ENCODE data around the gene MATK. TPM values are rescaled to one million over a fixed set of nuclear protein-coding genes. Genes with fewer than 3 reads are reported as not detected.
A peak's percentile ranks its signal among the peaks of the same experiment; 100 is the strongest.

MATK gene
- total RNA-seq, 2 experiments from 2014 or later = 29.4 to 31.8 TPM

DNA sequence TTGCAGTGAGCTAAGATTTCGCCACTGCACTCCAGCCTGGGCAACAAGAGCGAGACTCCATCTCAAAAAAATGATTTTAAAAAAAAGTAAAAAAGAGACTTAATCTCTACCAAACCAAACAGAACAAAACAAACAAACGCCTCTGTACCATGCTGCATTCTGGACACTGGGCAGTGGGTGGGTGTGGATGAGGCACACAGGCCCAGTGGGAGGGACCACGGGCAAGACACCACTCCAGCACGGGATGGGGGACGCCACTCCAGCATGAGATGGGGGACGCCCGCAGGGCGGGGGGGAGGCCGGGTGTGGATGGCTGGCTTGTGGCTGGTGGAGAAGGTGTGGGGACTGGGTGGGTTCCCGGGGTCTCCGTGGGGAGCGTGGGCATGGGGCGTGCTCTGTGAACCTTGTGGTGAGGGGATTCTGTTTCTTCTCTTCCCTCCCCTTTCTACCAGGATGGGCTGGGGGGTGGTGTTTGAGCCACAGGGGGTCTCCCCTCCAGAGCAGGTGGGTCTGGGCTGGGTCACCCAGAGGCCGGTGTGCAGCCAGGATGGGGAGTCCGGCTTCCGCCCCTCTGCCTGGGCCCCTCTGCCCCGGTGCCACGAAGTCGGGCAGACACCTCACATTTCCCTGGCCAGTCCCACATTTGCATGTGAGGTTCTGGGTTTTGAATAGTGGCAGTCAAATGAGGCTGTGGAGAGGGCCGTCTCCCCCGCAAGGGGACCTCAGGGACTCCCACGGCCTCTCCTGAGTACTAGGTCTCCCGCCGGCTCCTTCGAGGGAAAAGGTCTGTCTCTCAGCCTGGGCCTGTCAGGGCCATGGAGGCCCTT lies 23.9 kb upstream of the MATK start:
- H3K27ac Mint-ChIP-seq = no peak overlapping the region
- H3K4me3 Mint-ChIP-seq = no peak overlapping the region
- no peaks in the 10 kb centered on the region for H3K27me3 Mint-ChIP-seq
- H3K36me3 Mint-ChIP-seq = peaks cover 2% of the 10 kb centered on the region
- DNase-seq = no peak
- H3K4me1 Mint-ChIP-seq = peaks cover 33% of the 10 kb centered on the region
- POLR2A ChIA-PET = no interaction called here
- no peak for ATAC-seq (ENCODE audit: low read depth)
- H3K9me3 Mint-ChIP-seq = peaks cover 2% of the 10 kb centered on the region

DNA sequence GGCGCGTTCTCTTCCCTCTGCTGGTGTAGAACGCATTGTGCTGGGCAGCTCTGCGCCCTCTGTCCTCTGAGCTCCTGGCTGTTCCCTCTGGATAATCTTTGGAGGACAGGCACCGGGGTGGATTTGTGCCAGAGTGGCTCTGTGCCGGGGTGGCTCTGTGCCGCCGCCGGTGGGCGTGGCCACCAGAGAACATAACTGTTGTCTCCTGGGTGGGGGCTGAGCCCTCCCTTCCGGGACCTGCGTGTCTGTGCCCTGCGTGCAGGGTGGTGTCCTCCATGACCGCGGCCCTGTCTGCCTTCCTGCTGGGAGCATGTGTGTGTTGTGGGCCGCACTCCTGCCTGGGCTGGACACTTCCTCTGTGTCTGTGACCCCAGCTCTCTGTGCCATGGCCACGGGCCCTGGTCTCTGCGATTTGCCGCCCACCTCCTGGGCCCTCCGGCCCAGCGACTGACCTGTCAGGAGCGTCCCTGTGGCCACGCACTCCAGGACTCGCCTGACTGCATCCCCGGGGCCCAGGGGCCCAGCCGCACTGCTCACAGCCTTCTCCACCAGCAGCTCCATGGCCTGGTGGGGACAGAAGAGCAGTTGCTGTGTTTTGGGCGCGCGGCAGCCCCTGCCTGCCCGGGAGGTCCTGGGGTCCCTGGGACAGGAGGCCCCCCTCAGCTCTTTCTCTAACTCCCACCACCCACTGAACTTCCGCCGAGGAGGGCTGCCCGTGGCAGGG lies 22.4 kb upstream of the MATK start:
- POLR2A ChIA-PET = interaction anchor here (1.0 kb wide), 1 partner anchor 46 kb away, joined by 3 read pairs; no protein-coding TSS in a partner anchor
- DNase-seq = no peak
- H3K36me3 Mint-ChIP-seq = no peaks in the 10 kb centered on the region
- H3K4me1 Mint-ChIP-seq = peaks cover 24% of the 10 kb centered on the region
- H3K27ac Mint-ChIP-seq = no peak overlapping the region
- no peaks in the 10 kb centered on the region for H3K27me3 Mint-ChIP-seq
- ATAC-seq (ENCODE audit: low read depth) = no peak
- H3K9me3 Mint-ChIP-seq = peaks cover 2% of the 10 kb centered on the region
- H3K4me3 Mint-ChIP-seq = no peak overlapping the region

DNA sequence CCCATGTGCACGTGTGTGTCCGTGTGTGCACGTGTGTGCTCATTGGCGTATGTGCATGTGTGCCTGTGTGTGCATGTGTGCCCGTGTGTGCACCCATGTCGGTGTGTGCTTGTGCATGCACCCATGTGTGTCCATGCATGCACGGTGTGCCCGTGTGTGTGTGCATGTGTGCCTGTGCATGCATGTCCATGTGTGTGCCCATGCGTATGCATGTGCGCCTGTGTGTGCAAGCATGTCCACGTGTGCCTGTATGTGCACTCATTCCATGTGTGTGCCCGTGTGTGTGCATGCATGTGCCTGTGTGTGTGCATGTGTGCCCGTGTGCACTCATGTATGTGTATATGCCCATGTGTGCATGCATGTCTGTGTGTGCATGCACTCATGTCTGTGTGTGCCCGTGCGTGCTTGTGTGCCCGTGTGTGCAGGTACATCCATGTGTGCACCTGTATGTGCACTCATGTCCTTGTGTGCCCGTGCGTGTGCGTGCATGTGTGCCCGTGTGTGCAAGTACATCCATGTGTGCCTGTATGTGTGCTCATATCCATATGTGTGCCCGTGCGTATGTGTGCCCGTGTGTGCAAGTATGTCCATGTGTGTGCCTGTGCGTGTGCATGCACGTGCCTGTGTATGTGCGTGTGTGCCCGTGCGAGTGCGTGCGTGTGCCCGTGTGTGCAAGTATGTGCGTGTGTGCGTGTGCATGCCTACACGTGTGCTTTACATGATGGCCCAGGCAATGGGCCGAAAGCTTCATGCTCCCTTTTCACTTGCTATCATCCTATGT lies 21.6 kb upstream of the MATK start:
- DNase-seq = no peak

DNA sequence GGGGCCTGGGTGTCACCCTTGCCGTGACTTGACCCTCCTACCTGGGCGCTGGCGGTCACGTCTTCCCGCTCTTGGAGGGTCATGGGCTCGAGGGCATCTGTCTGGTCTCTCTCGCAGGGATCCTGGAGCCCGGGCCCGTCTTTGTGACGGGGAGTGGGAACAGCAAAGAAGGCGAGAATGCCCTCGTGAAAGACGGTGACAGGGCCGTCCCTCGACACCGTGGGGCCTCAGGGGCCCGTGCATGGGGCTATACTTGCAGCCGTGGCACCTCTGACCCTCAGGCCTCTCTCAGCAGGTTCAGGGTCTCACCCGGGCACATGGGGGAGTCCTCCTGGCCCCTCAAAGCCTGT lies 20.9 kb upstream of the MATK start:
- DNase-seq (no peak), ATAC-seq (ENCODE audit: low read depth) (no peak)
- Mint-ChIP-seq H3K27ac (no peak overlapping the region), H3K27me3 (no peaks in the 10 kb centered on the region), H3K36me3 (no peaks in the 10 kb centered on the region), H3K9me3 (peaks cover 2% of the 10 kb centered on the region), H3K4me3 (no peak overlapping the region), H3K4me1 (peaks cover 14% of the 10 kb centered on the region)
- POLR2A ChIA-PET = no interaction called here

More for the DNA sequence above, 21.6 kb upstream of the MATK start:
- POLR2A ChIA-PET = interaction anchor here (1.0 kb wide), 1 partner anchor 45 kb away, joined by 3 read pairs; no protein-coding TSS in a partner anchor
- Mint-ChIP-seq H3K4me1 (peaks cover 21% of the 10 kb centered on the region), H3K27me3 (no peaks in the 10 kb centered on the region), H3K4me3 (no peak overlapping the region), H3K9me3 (peaks cover 2% of the 10 kb centered on the region), H3K36me3 (no peaks in the 10 kb centered on the region), H3K27ac (no peak overlapping the region)
- ATAC-seq (ENCODE audit: low read depth) = no peak

DNA sequence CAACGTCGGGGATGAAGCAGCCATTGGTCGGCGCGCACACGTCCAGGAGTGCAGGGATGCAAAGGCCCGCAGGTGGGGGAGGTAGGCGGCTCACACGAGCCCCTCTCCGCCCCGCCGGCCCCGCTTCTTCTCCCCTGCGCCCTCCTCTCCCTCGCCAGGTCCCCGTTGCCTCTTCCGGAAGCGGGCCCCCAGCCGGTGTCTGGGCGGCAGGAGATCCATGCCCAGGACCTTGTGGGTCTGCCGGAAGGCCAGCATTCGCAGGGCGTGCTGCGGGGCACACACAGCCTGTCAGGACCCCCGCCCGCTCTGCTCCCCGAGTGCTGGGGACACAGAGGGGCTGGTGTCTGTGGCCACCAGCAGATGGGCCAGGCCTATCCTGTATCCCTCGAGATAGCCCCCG lies 19.7 kb upstream of the MATK start:
- POLR2A ChIA-PET = no interaction called here
- Mint-ChIP-seq H3K4me1 (peaks cover 19% of the 10 kb centered on the region), H3K4me3 (no peak overlapping the region), H3K27ac (no peak overlapping the region), H3K9me3 (peaks cover 2% of the 10 kb centered on the region), H3K27me3 (no peaks in the 10 kb centered on the region), H3K36me3 (no peaks in the 10 kb centered on the region)
- no peak for ATAC-seq (ENCODE audit: low read depth)
- no peak for DNase-seq

DNA sequence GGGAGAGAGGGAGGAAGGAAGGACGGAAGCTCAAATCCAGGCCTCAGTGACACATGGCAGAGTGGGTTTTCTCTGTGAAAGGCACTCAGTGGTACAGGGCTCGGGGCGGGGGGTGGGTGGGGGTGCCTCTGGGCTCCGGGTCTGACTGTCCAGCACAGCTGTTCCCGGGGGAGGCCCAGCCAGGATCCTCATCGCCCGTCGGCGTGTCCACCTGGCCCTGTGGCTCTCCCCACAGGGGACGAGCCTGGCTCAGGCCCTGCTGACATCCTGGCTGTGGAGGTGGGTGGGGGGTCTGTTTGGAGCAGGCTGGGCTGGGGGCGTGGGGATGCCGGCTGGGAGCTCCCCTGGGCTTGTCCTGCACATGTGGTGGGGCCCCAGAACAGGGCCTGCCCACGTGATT lies 18.2 kb upstream of the MATK start:
- Mint-ChIP-seq H3K9me3 (peaks cover 2% of the 10 kb centered on the region), H3K36me3 (no peaks in the 10 kb centered on the region), H3K4me1 (peaks cover 23% of the 10 kb centered on the region), H3K27me3 (no peaks in the 10 kb centered on the region), H3K27ac (no peak overlapping the region), H3K4me3 (no peak overlapping the region)
- POLR2A ChIA-PET = interaction anchor here (1.7 kb wide), 1 partner anchor 8 kb away, joined by 6 read pairs; no protein-coding TSS in a partner anchor
- DNase-seq (no peak), ATAC-seq (ENCODE audit: low read depth) (no peak)

DNA sequence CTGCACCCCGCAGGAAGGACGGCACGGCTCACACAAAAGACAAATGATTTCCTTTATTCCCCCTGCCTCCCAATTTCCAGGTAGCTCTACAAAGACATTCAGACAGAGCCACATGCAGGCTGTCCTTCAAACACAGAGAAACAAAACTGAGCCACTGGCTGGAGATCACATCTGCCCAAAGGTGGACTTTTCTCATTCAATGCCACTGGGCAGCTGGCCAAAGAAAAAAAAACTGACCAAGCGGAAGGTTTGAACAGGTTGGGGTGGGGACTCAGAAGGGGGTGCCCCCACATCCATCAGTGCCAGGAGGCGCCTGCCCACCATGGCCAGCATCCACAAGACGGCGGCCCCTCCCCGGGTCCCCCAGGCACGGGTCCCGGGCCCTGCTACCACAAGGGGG lies 17.8 kb upstream of the MATK start:
- H3K4me3 Mint-ChIP-seq = no peak overlapping the region
- peaks cover 26% of the 10 kb centered on the region for H3K4me1 Mint-ChIP-seq
- ATAC-seq (ENCODE audit: low read depth) (no peak), DNase-seq (no peak)
- H3K36me3 Mint-ChIP-seq = no peaks in the 10 kb centered on the region
- H3K9me3 Mint-ChIP-seq = peaks cover 2% of the 10 kb centered on the region
- POLR2A ChIA-PET = interaction anchor here (1.7 kb wide), 1 partner anchor 9 kb away, joined by 6 read pairs; no protein-coding TSS in a partner anchor
- no peak overlapping the region for H3K27ac Mint-ChIP-seq
- peaks cover 2% of the 10 kb centered on the region for H3K27me3 Mint-ChIP-seq

DNA sequence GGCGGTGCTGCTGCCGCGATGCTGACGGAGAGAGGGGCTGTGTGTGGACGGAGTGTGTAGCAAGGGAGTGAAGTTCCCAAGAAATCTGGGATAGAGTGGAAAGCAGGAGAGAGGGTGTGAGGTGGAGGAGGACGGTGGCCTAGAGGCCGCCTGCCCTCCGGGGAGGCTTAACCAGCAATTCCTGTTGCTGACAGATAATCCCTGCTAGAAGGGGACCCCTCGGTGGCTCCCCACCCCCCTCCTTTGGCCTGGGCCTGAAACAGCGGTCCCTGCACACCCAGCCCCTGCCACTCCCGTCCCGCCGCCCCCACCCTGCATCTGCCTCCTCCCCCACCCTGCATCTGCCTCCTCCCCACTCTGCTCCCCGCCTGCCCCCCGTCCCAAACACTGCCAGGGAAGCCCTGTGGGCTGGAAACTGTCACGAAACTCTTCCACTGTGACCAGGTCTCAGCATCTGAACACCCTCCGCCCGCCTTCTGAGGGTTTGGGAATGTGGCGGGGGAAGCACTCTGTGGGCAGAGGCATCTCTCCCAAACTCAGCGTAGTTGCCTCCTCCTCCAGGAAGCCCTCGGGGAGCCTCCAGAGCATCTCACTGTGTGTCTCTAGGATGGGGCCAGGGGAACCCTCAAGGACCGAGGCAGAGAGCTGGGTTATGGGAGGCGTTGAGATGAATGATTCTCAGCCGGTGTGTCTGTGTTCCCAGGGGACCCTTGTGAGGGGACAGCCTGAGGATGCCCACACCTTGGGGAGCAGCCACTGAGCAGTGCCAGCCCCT lies 17.1 kb upstream of the MATK start:
- H3K9me3 Mint-ChIP-seq = peaks cover 2% of the 10 kb centered on the region
- H3K4me3 Mint-ChIP-seq = no peak overlapping the region
- DNase-seq = no peak
- POLR2A ChIA-PET = interaction anchor here (1.7 kb wide), 1 partner anchor 9 kb away, joined by 6 read pairs; no protein-coding TSS in a partner anchor
- no peak overlapping the region for H3K27ac Mint-ChIP-seq
- peaks cover 28% of the 10 kb centered on the region for H3K4me1 Mint-ChIP-seq
- H3K36me3 Mint-ChIP-seq = no peaks in the 10 kb centered on the region
- H3K27me3 Mint-ChIP-seq = peaks cover 2% of the 10 kb centered on the region
- no peak for ATAC-seq (ENCODE audit: low read depth)

DNA sequence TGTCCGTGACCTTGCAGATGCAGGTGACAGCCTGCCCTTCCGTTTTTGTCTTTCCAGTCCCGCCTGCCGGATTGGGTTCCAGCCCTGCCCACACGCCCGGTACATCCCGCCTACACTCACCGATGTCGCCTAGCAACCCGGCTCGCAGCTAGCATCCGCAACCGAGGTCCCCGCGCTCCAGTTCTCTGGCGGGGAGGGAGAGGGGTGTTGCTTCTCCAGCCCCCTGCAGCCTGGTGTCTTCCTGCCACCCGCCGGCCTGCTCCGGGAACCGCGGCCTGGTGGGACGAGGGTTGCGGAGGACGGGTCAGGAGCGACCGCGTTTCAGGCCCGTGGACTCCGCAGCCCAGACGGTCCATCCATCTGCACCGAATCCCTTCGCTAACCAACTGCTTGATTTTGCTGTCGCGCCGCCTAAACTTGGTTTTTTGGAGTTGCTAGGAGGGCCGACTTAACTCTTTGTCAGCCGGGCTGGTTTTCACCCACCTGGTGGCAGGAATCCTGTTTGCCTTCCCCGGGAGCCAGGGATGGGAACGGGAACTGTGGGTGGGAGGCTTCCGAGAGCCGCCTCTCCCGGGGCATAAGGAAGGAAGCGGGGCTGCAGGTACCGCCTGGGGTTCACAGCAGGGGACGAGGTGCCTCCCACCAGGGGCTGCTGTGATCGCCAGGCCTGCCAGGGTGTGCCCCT lies 15.4 kb upstream of the MATK start:
- peaks cover 30% of the 10 kb centered on the region for H3K4me1 Mint-ChIP-seq
- H3K27me3 Mint-ChIP-seq = peaks cover 2% of the 10 kb centered on the region
- peak overlapping the region; percentile 38 for H3K27ac Mint-ChIP-seq
- POLR2A ChIA-PET = no interaction called here
- DNase-seq (peak; percentile 78), ATAC-seq (ENCODE audit: low read depth) (peak; percentile 74)
- peaks cover 4% of the 10 kb centered on the region for H3K9me3 Mint-ChIP-seq
- peak overlapping the region; percentile 74 for H3K4me3 Mint-ChIP-seq
- H3K36me3 Mint-ChIP-seq = peaks cover 7% of the 10 kb centered on the region

DNA sequence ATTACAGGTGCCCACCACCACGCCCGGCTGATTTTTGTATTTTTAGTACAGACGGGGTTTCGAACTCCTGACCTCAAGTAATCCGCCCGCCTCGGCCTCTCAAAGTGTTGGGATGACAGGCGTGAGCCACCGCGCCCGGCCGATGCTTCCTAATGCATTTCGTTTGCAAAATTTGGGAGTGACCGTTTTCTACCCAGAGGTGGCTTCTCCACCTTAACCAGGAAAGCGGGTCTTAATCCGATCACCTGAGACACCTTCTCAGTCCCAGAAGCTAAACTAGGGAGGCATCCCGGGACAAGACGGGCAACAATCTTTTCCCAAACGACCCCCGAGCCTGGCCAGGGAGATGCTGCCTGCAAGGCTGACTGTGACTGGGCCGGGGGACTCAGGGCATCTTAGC lies 14.8 kb upstream of the MATK start:
- ATAC-seq (ENCODE audit: low read depth) (no peak), DNase-seq (no peak)
- H3K27ac Mint-ChIP-seq = peak overlapping the region; percentile 38
- peak overlapping the region; percentile 74 for H3K4me3 Mint-ChIP-seq
- peaks cover 2% of the 10 kb centered on the region for H3K27me3 Mint-ChIP-seq
- H3K36me3 Mint-ChIP-seq = peaks cover 9% of the 10 kb centered on the region
- H3K4me1 Mint-ChIP-seq = peaks cover 29% of the 10 kb centered on the region
- POLR2A ChIA-PET = no interaction called here
- peaks cover 6% of the 10 kb centered on the region for H3K9me3 Mint-ChIP-seq

DNA sequence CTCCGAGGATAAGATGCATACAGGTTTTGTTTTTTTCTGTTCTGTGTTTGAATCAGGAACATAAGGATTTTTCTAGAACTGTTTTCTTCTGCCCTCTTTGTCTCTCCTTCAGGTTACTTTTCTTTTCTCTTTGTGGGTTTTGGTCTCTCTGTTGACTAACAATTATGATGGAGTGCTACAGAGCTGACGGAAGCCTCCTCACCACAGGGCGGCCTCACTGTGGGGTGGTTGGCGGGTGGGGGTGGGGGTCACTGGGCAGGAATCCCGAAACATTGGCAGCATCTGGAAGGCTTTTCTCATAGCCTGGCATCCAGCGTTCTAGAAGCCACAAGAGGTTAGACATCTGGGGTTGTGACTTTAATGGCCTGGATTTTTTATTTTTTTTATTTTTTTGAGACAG lies 12.0 kb upstream of the MATK start:
- peaks cover 12% of the 10 kb centered on the region for H3K36me3 Mint-ChIP-seq
- DNase-seq = no peak
- H3K4me3 Mint-ChIP-seq = peak overlapping the region; percentile 70
- peak; percentile 69 for ATAC-seq (ENCODE audit: low read depth)
- peaks cover 8% of the 10 kb centered on the region for H3K9me3 Mint-ChIP-seq
- H3K4me1 Mint-ChIP-seq = peaks cover 20% of the 10 kb centered on the region
- POLR2A ChIA-PET = interaction anchor here (0.6 to 5.8 kb wide), 6 partner anchors 9 to 146 kb away, joined by 3 to 33 read pairs (median 4); partner anchors contain the start of genes MATK and MRPL54
- peaks cover 2% of the 10 kb centered on the region for H3K27me3 Mint-ChIP-seq
- H3K27ac Mint-ChIP-seq = peak overlapping the region; percentile 72

DNA sequence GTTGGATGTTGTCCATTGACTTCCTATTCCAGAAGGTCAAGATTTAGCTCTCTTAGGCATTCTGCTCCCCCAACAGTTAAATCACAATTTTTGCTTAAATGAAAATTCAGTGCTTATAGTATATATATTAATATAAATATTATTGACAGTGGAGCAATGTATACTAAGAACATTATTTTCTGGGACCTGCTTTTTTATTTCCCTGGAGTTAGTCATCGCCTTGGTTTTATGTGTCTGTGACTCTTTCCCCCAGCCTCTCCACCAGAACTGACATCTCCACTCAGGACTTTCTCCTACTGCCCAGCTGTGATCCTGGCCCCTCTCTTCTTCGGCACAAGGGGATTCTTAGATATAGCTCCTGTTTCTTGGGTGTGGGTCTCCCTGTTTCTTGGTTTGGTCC lies 10.2 kb upstream of the MATK start:
- H3K27ac Mint-ChIP-seq = no peak overlapping the region
- POLR2A ChIA-PET = interaction anchor here (0.7 to 5.8 kb wide), 3 partner anchors 16 to 184 kb away, joined by 6 to 33 read pairs (median 8); partner anchors contain the start of genes APBA3 and MRPL54
- no peak for ATAC-seq (ENCODE audit: low read depth)

More for the DNA sequence above, 10.2 kb upstream of the MATK start:
- H3K9me3 Mint-ChIP-seq = peaks cover 10% of the 10 kb centered on the region
- H3K4me3 Mint-ChIP-seq = no peak overlapping the region
- peaks cover 2% of the 10 kb centered on the region for H3K27me3 Mint-ChIP-seq
- peaks cover 18% of the 10 kb centered on the region for H3K4me1 Mint-ChIP-seq
- no peak for DNase-seq
- H3K36me3 Mint-ChIP-seq = peaks cover 12% of the 10 kb centered on the region
